Activated CD4-positive, alpha-beta T cell treated with anti-CD3 and anti-CD28 coated beads, Interleukin-10, Interleukin-2, amounts not matched to agents 100 ng/mL and 50 ng/mL, durations not matched to agents 16 hours and 8 hours (primary cell): ENCODE measurements around the gene SUN2.

Source experiments
- DNase-seq: peaks from one replicate; pipeline ENCODE4 v3.0.0-alpha.2; 2020

The SUN2 gene

GRCh38 chr22:38777087-38777671 is 21.4 kb upstream of the SUN2 start:
- DNase-seq, result no peak

- DNase-seq, result no peak
Measured at GRCh38 chr22:38776086-38776485, 20.3 kb upstream of the SUN2 start.

GRCh38 chr22:38775656-38776055 is 19.9 kb upstream of the SUN2 start:
- DNase-seq, result no peak

- DNase-seq, result no peak
Measured at GRCh38 chr22:38774496-38775166, 18.8 kb upstream of the SUN2 start.

- no peak for DNase-seq
Measured at GRCh38 chr22:38773363-38773946, 17.7 kb upstream of the SUN2 start.

- DNase-seq, result no peak
Measured at GRCh38 chr22:38772623-38772873, 16.8 kb upstream of the SUN2 start.

GRCh38 chr22:38770257-38770949 is 14.6 kb upstream of the SUN2 start:
- no peak for DNase-seq

GRCh38 chr22:38768036-38768435 is 12.2 kb upstream of the SUN2 start:
- DNase-seq, result no peak

- no peak for DNase-seq
Measured at GRCh38 chr22:38767313-38767712, 11.5 kb upstream of the SUN2 start.

GRCh38 chr22:38766076-38766777 is 10.4 kb upstream of the SUN2 start:
- DNase-seq, result peak; percentile 29

GRCh38 chr22:38762551-38762983 is 6.8 kb upstream of the SUN2 start:
- DNase-seq, result no peak

- no peak for DNase-seq
Measured at GRCh38 chr22:38761202-38762162, 5.7 kb upstream of the SUN2 start.

GRCh38 chr22:38760477-38761201 is 4.8 kb upstream of the SUN2 start:
- DNase-seq, result no peak

- DNase-seq, result no peak
Measured at GRCh38 chr22:38759005-38759404, 3.2 kb upstream of the SUN2 start.

- DNase-seq, result peak; percentile 56
Measured at GRCh38 chr22:38758276-38758945, 2.6 kb upstream of the SUN2 start.

GRCh38 chr22:38757464-38757757 is 1.6 kb upstream of the SUN2 start:
- DNase-seq, result no peak

GRCh38 chr22:38756711-38757463 is 1.1 kb upstream of the SUN2 start:
- peak; percentile 73 for DNase-seq

- peak; percentile 75 for DNase-seq
Measured at GRCh38 chr22:38755155-38755910, 465 bp downstream of the SUN2 start.

GRCh38 chr22:38754751-38755154 is 1.0 kb downstream of the SUN2 start:
- peak; percentile 56 for DNase-seq
